HepG2 (cell line): ENCODE data around the gene RAB15. TPM values are rescaled to one million over a fixed set of nuclear protein-coding genes. Genes with fewer than 3 reads are reported as not detected.

Experiments used
- ATAC-seq: fragments of 200-7000 bp; cut with Tn5 transposase; 3 replicates; pipeline ENCODE4 v1.9.1; 2020; ENCODE audit warnings: mild to moderate bottlenecking, moderate library complexity
- BruUV-seq: library from RNA; stranded (reverse); fragments of 400-500 nt; replicated peaks from 2 replicates; lab custom pipeline; 2021; lab: Mats Ljungman, UMichigan
- CTCF ChIA-PET: fragments of 300-600 bp; formaldehyde crosslinking; extraction: SDS; loops from one replicate; lab custom pipeline; 2021; ENCODE audit warnings: low total read pairs, inconsistent platforms, low intra/inter-chr PET ratio; lab: Yijun Ruan, JAX
- POLR2A ChIA-PET: fragments of 350-600 bp; sonication (Branson Sonifier 250); formaldehyde crosslinking; loops from one replicate; lab custom pipeline; 2020; ENCODE audit warnings: antibody characterized with exemption, inconsistent platforms; lab: Yijun Ruan, JAX
- DNase-seq: peaks from one replicate; pipeline ENCODE4 v3.0.0-alpha.2; 2015; ENCODE audit warnings: low spot score
- FAIRE-seq: peaks from 3 replicates; lab custom pipeline; 2011; peaks lifted over from hg19 to GRCh38; lab: Jason Lieb, UNC
- H2AFZ ChIP-seq: one replicate; pipeline ENCODE4 v1.6.1; 2011; ENCODE audit warnings: low read length, inconsistent platforms
- H3K27ac ChIP-seq: fragments of 300-600 bp; 3 replicates; pipeline ENCODE4 v1.8.0; 2011; ENCODE audit warnings: mixed run types, mild to moderate bottlenecking, mixed read lengths, low read length, inconsistent platforms; ENCODE audit not compliant: insufficient read depth; ENCODE audit errors: extremely low read length
- H3K27me3 ChIP-seq, 2 experiments: fragments of 200-600 bp in 1 of 2; 2 replicates in 1 of 2; 3 replicates in 1 of 2; pipeline versions ENCODE4 v1.6.0 to v1.8.0; 2011; ENCODE audit warnings: low read length in 2 of 2, mild to moderate bottlenecking in 2 of 2, moderate library complexity in 2 of 2, inconsistent platforms in 1 of 2; ENCODE audit not compliant: insufficient read depth in 2 of 2, control insufficient read depth in 1 of 2
- H3K36me3 ChIP-seq, 2 experiments: fragments of 200-600 bp in 1 of 2; replicated peaks in 1 of 2; 2 replicates in 1 of 2; 3 replicates in 1 of 2; pipeline versions ENCODE4 v1.5.1 to v1.8.0; 2011; ENCODE audit warnings: low read length in 2 of 2, inconsistent platforms in 1 of 2; ENCODE audit not compliant: insufficient read depth in 2 of 2, control insufficient read depth in 1 of 2
- H3K4me1 ChIP-seq: 2 replicates; pipeline ENCODE4 v1.5.1; 2012; ENCODE audit warnings: low read length, inconsistent platforms; ENCODE audit not compliant: insufficient read depth
- H3K4me2 ChIP-seq: 2 replicates; pipeline ENCODE4 v1.6.0; 2011; ENCODE audit warnings: low read depth, low read length, inconsistent platforms
- H3K4me3 ChIP-seq, 3 experiments: fragments of 200-600 bp in 1 of 3; sonication (generic), shearing (Covaris generic) in 1 of 3; replicated peaks in 1 of 3; 2 replicates each; pipeline ENCODE4 v1.5.1; 2011 to 2016; ENCODE audit warnings: low read length in 3 of 3, inconsistent platforms in 2 of 3, low read depth in 2 of 3, mild to moderate bottlenecking in 2 of 3, control low read depth in 1 of 3, mixed read lengths in 1 of 3; ENCODE audit not compliant: insufficient read depth in 1 of 3
- H3K79me2 ChIP-seq: one replicate; pipeline ENCODE4 v1.6.1; 2011; ENCODE audit warnings: low read length, inconsistent platforms; ENCODE audit not compliant: insufficient read depth
- H3K9ac ChIP-seq: 2 replicates; pipeline ENCODE4 v1.6.0; 2011; ENCODE audit warnings: mild to moderate bottlenecking, low read depth, low read length, inconsistent platforms; ENCODE audit not compliant: insufficient read depth
- H3K9me3 ChIP-seq: 2 replicates; pipeline ENCODE4 v1.5.1; 2012; ENCODE audit warnings: mild to moderate bottlenecking, low read length
- H4K20me1 ChIP-seq: 2 replicates; pipeline ENCODE4 v1.6.0; 2011; ENCODE audit warnings: inconsistent platforms, mild to moderate bottlenecking, low read length, moderate library complexity; ENCODE audit not compliant: insufficient read depth
- AGO2 ChIP-seq: fragments of 200-400 bp; formaldehyde crosslinking; optimal IDR thresholded peaks from 2 replicates; pipeline ENCODE3; 2017; ENCODE audit warnings: mild to moderate bottlenecking, low read depth, low read length, moderate library complexity
- ATF3 ChIP-seq: sonication (generic); formaldehyde crosslinking; IDR thresholded peaks from 2 replicates; pipeline ENCODE4 v1.4.0; 2020; ENCODE audit warnings: missing genetic modification reagents
- CEBPG ChIP-seq: IDR thresholded peaks from 2 replicates; pipeline ENCODE4 v1.6.1; 2016
- GABPA ChIP-seq, 2 experiments: IDR thresholded peaks; 2 replicates each; pipeline ENCODE4 v1.6.1; 2011 to 2016; ENCODE audit warnings: low read depth in 2 of 2, low read length in 1 of 2, missing biosample characterization in 1 of 2, missing genetic modification characterization in 1 of 2
- HMG20A ChIP-seq: IDR thresholded peaks from 2 replicates; pipeline ENCODE4 v1.6.1; 2016; ENCODE audit warnings: borderline replicate concordance
- RARG ChIP-seq: sonication (generic); formaldehyde crosslinking; IDR thresholded peaks from 2 replicates; pipeline ENCODE4 v1.4.0; 2020; ENCODE audit warnings: low read depth, mild to moderate bottlenecking, missing genetic modification reagents
- RORA ChIP-seq: sonication (generic); formaldehyde crosslinking; IDR thresholded peaks from 2 replicates; pipeline ENCODE4 v1.5.0; 2020; ENCODE audit warnings: mild to moderate bottlenecking, missing genetic modification reagents, moderate library complexity
- SRSF9 ChIP-seq: fragments of 200-400 bp; formaldehyde crosslinking; IDR thresholded peaks from 2 replicates; pipeline ENCODE4 v1.6.1; 2018; ENCODE audit warnings: borderline replicate concordance, mild to moderate bottlenecking, low read depth, low read length; ENCODE audit not compliant: insufficient read depth, poor library complexity, severe bottlenecking
- TFDP1 ChIP-seq: IDR thresholded peaks from 2 replicates; pipeline ENCODE4 v1.6.1; 2016; ENCODE audit warnings: missing compliant biosample characterization, missing genetic modification reagents, borderline replicate concordance
- ZNF317 ChIP-seq: sonication (generic); formaldehyde crosslinking; IDR thresholded peaks from 2 replicates; pipeline ENCODE4 v1.5.0; 2020; ENCODE audit warnings: mild to moderate bottlenecking, missing genetic modification reagents
- ZNF362 ChIP-seq: sonication (generic); formaldehyde crosslinking; IDR thresholded peaks from 2 replicates; pipeline ENCODE4 v1.4.0; 2020; ENCODE audit warnings: missing genetic modification reagents, mild to moderate bottlenecking, borderline replicate concordance
- ZNF598 ChIP-seq: sonication (generic); formaldehyde crosslinking; IDR thresholded peaks from 2 replicates; pipeline ENCODE4 v1.5.1; 2020; ENCODE audit warnings: mild to moderate bottlenecking, missing genetic modification reagents, borderline replicate concordance
- ZNF646 ChIP-seq: sonication (generic); formaldehyde crosslinking; IDR thresholded peaks from 2 replicates; pipeline ENCODE4 v1.9.0; 2021; ENCODE audit warnings: mild to moderate bottlenecking, missing genetic modification reagents
- ZNF660 ChIP-seq: sonication (generic); formaldehyde crosslinking; IDR thresholded peaks from 2 replicates; pipeline ENCODE4 v1.5.1; 2020; ENCODE audit warnings: mild to moderate bottlenecking, low read depth, missing genetic modification reagents, borderline replicate concordance
- WGBS: methylation state at CpG from one replicate; pipeline ENCODE4 v1.1.6; 2017; ENCODE audit warnings: low lambda C conversion rate; 5-methylcytosine and 5-hydroxymethylcytosine counted together
- in situ Hi-C: cut with HindIII; loops from 2 replicates; pipeline ENCODE4 v1.10.0; 2017; ENCODE audit warnings: low pct_unique_long_range_greater_than_20kb; ENCODE audit not compliant: extremely low pct_ligation_motif_present
- intact Hi-C: fragments of 100-400 bp; cut with micrococcal nuclease; formaldehyde crosslinking; loops from one replicate; pipeline ENCODE4 v1.10.0; 2022; ENCODE audit not compliant: unreplicated experiment
- polyA plus RNA-seq, 8 experiments: library from polyadenylated mRNA; depleted of rRNA in 3 of 8; stranded (reverse) in 7 of 8; unstranded in 1 of 8; fragments of >200 nt; fragmentation: Illumina TruSeq in 4 of 8; extraction: Trizol in 4 of 8; gene quantifications; 2 replicates each; pipeline versions ENCODE4 v1.2.1 to v1.2.3, GENCODE V29; 2011 to 2016; ENCODE audit warnings: low read depth in 4 of 8, missing spikeins in 1 of 8, mixed read lengths in 1 of 8; ENCODE audit not compliant: insufficient read depth in 1 of 8
- total RNA-seq, 5 experiments: library from RNA; depleted of rRNA; stranded (reverse); fragments of >200 nt; fragmentation: Illumina TruSeq; extraction: Trizol; gene quantifications; 2 replicates each; pipeline ENCODE4 v1.2.3, GENCODE V29; 2016; ENCODE audit warnings: low read depth in 1 of 5

The RAB15 gene
- total and polyA plus RNA-seq, 2 of the 13 experiments (the other 11 are each of a cell fraction or from before 2014, with no cell fraction given): 7.4 to 18.5 TPM

- ChIA-PET POLR2A (interaction anchor here (0.7 to 2.6 kb wide), 4 partner anchors 13 to 34 kb away, joined by 3 to 11 read pairs (median 7); partner anchors contain the start of genes FNTB and GPX2), CTCF (no interaction called here)
- DNase-seq: no peak
- Histone ChIP-seq H3K27me3 (no peaks in the 10 kb centered on the region; a peak in 1 of 5 replicates), H3K9ac (no peak overlapping the region), H3K4me2 (no peak overlapping the region), H3K27ac (no peak overlapping the region), H3K4me1 (peaks cover 39% of the 10 kb centered on the region), H3K79me2 (no peaks in the 10 kb centered on the region), H3K9me3 (no peaks in the 10 kb centered on the region), H2AFZ (no peak overlapping the region), H3K4me3 (no peak overlapping the region), H4K20me1 (no peaks in the 10 kb centered on the region), H3K36me3 (no peaks in the 10 kb centered on the region)
- intact Hi-C loops (no loop called here), in situ Hi-C loops (no loop called here)
- TF ChIP-seq AGO2: no peak
- no peak for TF ChIP-seq HMG20A (CRISPR knock-in tag)
- no peak for TF ChIP-seq TFDP1 (CRISPR knock-in tag)
- TF ChIP-seq ZNF598 (CRISPR knock-in tag): no peak
- TF ChIP-seq ZNF660 (CRISPR knock-in tag): no peak
- TF ChIP-seq RORA: no peak
- TF ChIP-seq GABPA (IDR thresholded peaks at IDR 0.05; ENCODE audit: low read depth, low read length): no peak
- TF ChIP-seq GABPA (CRISPR knock-in tag; IDR thresholded peaks at IDR 0.05; ENCODE audit: low read depth): no peak
- TF ChIP-seq RARG (CRISPR knock-in tag): no peak
- TF ChIP-seq CEBPG (CRISPR knock-in tag): no peak
- no peak for TF ChIP-seq ZNF646 (CRISPR knock-in tag)
- no peak for TF ChIP-seq ZNF362 (CRISPR knock-in tag)
- TF ChIP-seq ATF3 (CRISPR knock-in tag): no peak
- no peak for TF ChIP-seq SRSF9
- TF ChIP-seq ZNF317: no peak
- BruUV-seq: no TSS peak
- no peak for ATAC-seq
- FAIRE-seq: no peak
- WGBS: 71% methylated on average over 9 of the region's 9 CpGs
Observed at GRCh38 chr14:64973826-64974225, 1.7 kb upstream of the RAB15 start.
